ENCODE data around the gene ASTN2. TPM values are rescaled to one million over a fixed set of nuclear protein-coding genes. Genes with fewer than 3 reads are reported as not detected.

ASTN2 gene
- total and polyA plus RNA-seq, 10 of the 15 experiments (the other 5 are each of a cell fraction or from before 2014, with no cell fraction given) = 1.4 to 15.7 (median 7.0) TPM

GRCh38 chr9:117400171-117400570, 14.7 kb downstream of the ASTN2 start (continued):
- TF ChIP-seq GABPA (IDR thresholded peaks at IDR 0.05; ENCODE audit: low read depth) (no peak), ATF3 (IDR thresholded peaks at IDR 0.05; ENCODE audit: borderline replicate concordance, extremely low read depth, low read depth, low read length) (no peak), FOS (IDR thresholded peaks at IDR 0.05; ENCODE audit: borderline replicate concordance, extremely low read depth, insufficient read length) (no peak), RAD51 (IDR thresholded peaks at IDR 0.05) (no peak), JUND (IDR thresholded peaks at IDR 0.05; ENCODE audit: low read depth, low read length) (no peak), ATF7 (IDR thresholded peaks at IDR 0.05; ENCODE audit: low read depth) (no peak), CBX5 (IDR thresholded peaks at IDR 0.05; ENCODE audit: low read depth) (no peak), MTA2 (IDR thresholded peaks at IDR 0.05; ENCODE audit: low read depth) (no peak)

GRCh38 chr9:117395151-117395650, 19.7 kb downstream of the ASTN2 start:
- ATAC-seq (no peak), FAIRE-seq (no peak), DNase-seq (ENCODE audit: low read depth, low spot score) (no peak)
- Histone ChIP-seq H3K4me2 (ENCODE audit: control insufficient read depth, insufficient read depth) (no peak overlapping the region), H3K4me3 (no peak overlapping the region), H3K79me2 (ENCODE audit: control insufficient read depth, insufficient read depth, low read length) (no peaks in the 10 kb centered on the region), H3K36me3 (ENCODE audit: control insufficient read depth in 2 of 2, insufficient read depth in 2 of 2, low read length in 1 of 2) (no peaks in the 10 kb centered on the region), H3K4me1 (ENCODE audit: control insufficient read depth, insufficient read depth, low read length) (no peaks in the 10 kb centered on the region), H2AFZ (ENCODE audit: control insufficient read depth, low read depth, low read length) (no peak overlapping the region), H4K20me1 (ENCODE audit: control insufficient read depth, insufficient read depth) (no peaks in the 10 kb centered on the region), H3K27me3 (replicated peaks in 1 of 2; ENCODE audit: control insufficient read depth in 2 of 2, insufficient read depth in 2 of 2, low read length in 1 of 2) (peaks cover 0 to 3% of the 10 kb centered on the region in 2 experiments; a peak in 2 of 4 replicates), H3K9ac (ENCODE audit: control insufficient read depth, insufficient read depth, low read length) (no peak overlapping the region), H3K27ac (ENCODE audit: control insufficient read depth, insufficient read depth) (no peak overlapping the region), H3K9me3 (replicated peaks; ENCODE audit: control insufficient read depth, insufficient read depth, low read length) (no peaks in the 10 kb centered on the region)
- intact Hi-C loops (cut with micrococcal nuclease; ENCODE audit: unreplicated experiment) = no loop called here
- in situ Hi-C loops (cut with MboI) = no loop called here
- 11% methylated on average over 5 of the region's 5 CpGs for WGBS (ENCODE audit: insufficient coverage, insufficient replicate concordance, low lambda C conversion rate, missing lambda C conversion rate)
- POLR2A ChIA-PET = no interaction called here
- SMC1A ChIA-PET (ENCODE audit: uncharacterized antibody, unreplicated experiment) = no interaction called here
- RAD21 ChIA-PET (ENCODE audit: unreplicated experiment) = no interaction called here
- BruUV-seq (replicated peaks) = no TSS peak
- CTCF ChIA-PET = no interaction called here
- TF ChIP-seq RUNX3 (IDR thresholded peaks at IDR 0.05; ENCODE audit: low read length) (no peak), BCLAF1 (IDR thresholded peaks at IDR 0.05) (no peak), KAT2A (conservative IDR thresholded peaks at IDR 0.05; ENCODE audit: control insufficient read depth, low read depth, low read length) (no peak), TCF12 (IDR thresholded peaks at IDR 0.05; ENCODE audit: low read depth, low read length) (no peak), CEBPB (IDR thresholded peaks at IDR 0.05; ENCODE audit: borderline replicate concordance in 1 of 2, low read depth in 2 of 2, low read length in 2 of 2) (no peak), GABPA (IDR thresholded peaks at IDR 0.05; ENCODE audit: low read depth) (no peak), HSF1 (IDR thresholded peaks at IDR 0.05; ENCODE audit: low read depth, low read length) (no peak), CHD4 (IDR thresholded peaks at IDR 0.05) (no peak), SP1 (IDR thresholded peaks at IDR 0.05; ENCODE audit: low read depth, low read length) (no peak), NR2F1 (conservative IDR thresholded peaks at IDR 0.05) (no peak), PBX3 (IDR thresholded peaks at IDR 0.05; ENCODE audit: insufficient replicate concordance, low read depth, low read length) (no peak), SIX5 (IDR thresholded peaks at IDR 0.05; ENCODE audit: low read depth, low read length, severe bottlenecking) (no peak)
